ENCODE measurements around the gene KPNA6.
"Not testable (repeated sequence)": the region's sequence is repeated elsewhere in the genome, so short reads cannot be mapped to it uniquely, and the experiment has no call there.

The KPNA6 gene

GRCh38 chr1:32100807-32101708 lies 6.8 kb upstream of the KPNA6 start:
- DNase-seq, result no peak

- no peak for DNase-seq
Measured at GRCh38 chr1:32104127-32104526, 3.7 kb upstream of the KPNA6 start.

GRCh38 chr1:32105338-32105737 lies 2.5 kb upstream of the KPNA6 start:
- no peak for DNase-seq

GRCh38 chr1:32106663-32107275 lies 1.1 kb upstream of the KPNA6 start:
- DNase-seq, result no peak

- no peak for DNase-seq
Measured at GRCh38 chr1:32111040-32111623, 3.3 kb downstream of the KPNA6 start.

- peak; percentile 56 for DNase-seq
Measured at GRCh38 chr1:32111789-32112188, 3.9 kb downstream of the KPNA6 start.

GRCh38 chr1:32112806-32113375 lies 5.0 kb downstream of the KPNA6 start:
- DNase-seq, result no peak

- DNase-seq, result not testable (repeated sequence)
Measured at GRCh38 chr1:32113436-32113835, 5.6 kb downstream of the KPNA6 start.

- DNase-seq, result no peak
Measured at GRCh38 chr1:32114420-32114819, 6.6 kb downstream of the KPNA6 start.

GRCh38 chr1:32115496-32115895 lies 7.6 kb downstream of the KPNA6 start:
- DNase-seq, result no peak

GRCh38 chr1:32116531-32116930 lies 8.7 kb downstream of the KPNA6 start:
- no peak for DNase-seq

GRCh38 chr1:32122151-32122550 lies 14.3 kb downstream of the KPNA6 start:
- no peak for DNase-seq

GRCh38 chr1:32123361-32123760 lies 15.5 kb downstream of the KPNA6 start:
- DNase-seq, result not testable (repeated sequence)

- DNase-seq, result peak; percentile 82
Measured at GRCh38 chr1:32125313-32125712, 17.5 kb downstream of the KPNA6 start.

- no peak for DNase-seq
Measured at GRCh38 chr1:32126770-32127169, 18.9 kb downstream of the KPNA6 start.

- no peak for DNase-seq
Measured at GRCh38 chr1:32127409-32128198, 19.7 kb downstream of the KPNA6 start.

- DNase-seq, result no peak
Measured at GRCh38 chr1:32128479-32128878, 20.6 kb downstream of the KPNA6 start.

GRCh38 chr1:32128964-32129363 lies 21.1 kb downstream of the KPNA6 start:
- no peak for DNase-seq

GRCh38 chr1:32133950-32134280 lies 26.1 kb downstream of the KPNA6 start:
- not testable (repeated sequence) for DNase-seq

GRCh38 chr1:32137111-32137510 lies 29.3 kb downstream of the KPNA6 start:
- DNase-seq, result no peak

GRCh38 chr1:32138965-32139364 lies 31.1 kb downstream of the KPNA6 start:
- no peak for DNase-seq

GRCh38 chr1:32142446-32143301 lies 34.8 kb downstream of the KPNA6 start:
- no peak for DNase-seq

Data from NCI-H446 treated with DMSO at 0.1 percent for 48 hours (cell line).